ENCODE measurements around the gene UHRF2.
"Not testable (repeated sequence)": the region's sequence is repeated elsewhere in the genome, so short reads cannot be mapped to it uniquely, and the experiment has no call there.

The UHRF2 gene

GRCh38 chr9:6498982-6499381 is 86.0 kb downstream of the UHRF2 start:
- H3K36me3 Mint-ChIP-seq = peaks cover 96% of the 10 kb centered on the region
- DNase-seq (ENCODE audit: low spot score in 2 of 2) (no peak), ATAC-seq (peak; percentile 73)
- H3K27ac Mint-ChIP-seq = peak overlapping the region; percentile 71
- peaks cover 6% of the 10 kb centered on the region for H3K4me1 Mint-ChIP-seq
- H3K4me3 Mint-ChIP-seq = no peak overlapping the region
- H3K9me3 Mint-ChIP-seq = no peaks in the 10 kb centered on the region

DNA sequence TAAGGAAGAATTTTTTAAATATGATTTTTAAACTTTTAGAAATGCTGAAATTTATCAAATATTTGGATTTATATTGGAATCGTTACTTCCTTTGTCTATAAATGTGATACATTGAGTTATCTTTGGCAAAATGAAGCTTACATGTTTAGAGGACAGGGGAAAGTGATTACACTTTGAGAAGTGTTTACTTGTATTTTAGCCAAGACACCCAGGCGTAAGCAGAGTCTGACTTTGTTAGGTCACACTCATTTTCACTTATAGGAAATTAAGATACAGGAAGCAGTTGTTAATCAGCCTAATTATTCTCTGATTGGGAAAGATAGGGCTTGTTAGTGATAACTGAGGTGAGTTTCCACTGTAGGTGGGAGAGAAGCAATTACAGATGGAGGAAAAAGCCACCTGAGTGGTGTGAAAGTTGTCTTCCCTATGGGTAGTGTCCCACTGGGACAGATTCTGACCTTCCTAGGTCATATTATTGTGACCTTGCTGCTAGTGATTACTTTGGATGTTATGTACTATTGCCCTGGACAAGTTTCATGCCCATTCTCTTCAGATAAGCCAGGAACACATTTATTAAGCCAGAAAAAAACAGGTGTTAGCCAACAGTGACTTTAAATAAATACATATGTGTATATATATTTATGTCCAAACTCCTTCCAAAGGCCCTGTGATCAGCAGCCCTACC is 88.7 kb downstream of the UHRF2 start:
- Mint-ChIP-seq H3K27ac (peak overlapping the region; percentile 62), H3K9me3 (no peaks in the 10 kb centered on the region), H3K4me3 (no peak overlapping the region), H3K4me1 (peaks cover 6% of the 10 kb centered on the region), H3K36me3 (peaks cover 98% of the 10 kb centered on the region)
- DNase-seq (ENCODE audit: low spot score in 2 of 2) (no peak), ATAC-seq (no peak)

GRCh38 chr9:6502399-6502798 is 89.4 kb downstream of the UHRF2 start:
- Mint-ChIP-seq H3K4me1 (peaks cover 6% of the 10 kb centered on the region), H3K9me3 (no peaks in the 10 kb centered on the region), H3K4me3 (no peak overlapping the region), H3K36me3 (peaks cover 98% of the 10 kb centered on the region), H3K27ac (peak overlapping the region; percentile 62)
- DNase-seq (ENCODE audit: low spot score in 2 of 2) (no peak), ATAC-seq (no peak)

DNA sequence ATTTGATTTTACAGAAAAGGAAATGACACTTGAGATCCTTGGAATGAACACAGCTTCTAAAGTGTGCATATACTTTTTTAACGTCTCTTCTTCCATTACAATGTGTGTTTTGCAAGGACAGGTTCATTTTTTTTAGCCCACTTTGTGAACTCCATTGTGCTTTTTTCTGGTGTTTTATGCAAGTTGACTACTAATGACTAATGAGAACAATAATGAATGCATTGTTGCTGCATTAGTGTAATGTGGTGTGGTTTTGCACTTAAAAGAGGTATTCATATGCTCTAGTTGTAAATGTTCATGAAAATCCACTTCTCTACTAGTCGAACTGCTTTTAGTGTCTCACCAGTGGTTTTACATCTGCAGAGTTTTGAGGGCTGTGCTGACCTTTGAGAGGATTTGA is 93.6 kb downstream of the UHRF2 start:
- H3K4me3 Mint-ChIP-seq = no peak overlapping the region

DNA sequence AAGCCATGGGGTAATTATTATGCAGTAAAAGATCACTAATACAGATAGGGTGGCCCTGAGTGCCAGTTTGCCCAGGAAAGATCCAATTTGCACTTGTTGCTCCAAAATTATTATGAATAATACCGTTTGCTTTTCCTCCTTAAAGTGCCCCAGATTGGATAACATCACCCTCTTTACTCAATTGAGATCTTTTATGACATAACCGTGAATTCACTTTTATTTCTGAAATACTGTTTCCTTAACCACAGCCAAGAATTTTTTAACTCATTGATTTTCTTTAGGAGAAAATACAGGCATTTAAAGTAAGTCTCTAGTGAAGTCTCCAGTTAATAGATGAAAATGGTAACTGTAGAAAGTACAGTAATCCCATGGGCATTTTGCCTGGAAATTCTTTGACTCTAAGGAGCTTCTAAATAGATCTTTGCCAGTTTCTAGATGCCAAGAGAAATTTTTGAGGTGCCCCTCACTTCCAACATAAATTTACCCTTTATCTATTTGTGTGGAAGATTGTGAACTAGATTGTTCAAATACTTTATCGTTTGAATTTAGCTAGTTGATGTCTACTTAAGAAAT is 99.2 kb downstream of the UHRF2 start:
- DNase-seq (ENCODE audit: low spot score in 2 of 2) (no peak), ATAC-seq (no peak)
- peaks cover 34% of the 10 kb centered on the region for H3K36me3 Mint-ChIP-seq
- no peaks in the 10 kb centered on the region for H3K4me1 Mint-ChIP-seq
- H3K27ac Mint-ChIP-seq = no peak overlapping the region
- no peak overlapping the region for H3K4me3 Mint-ChIP-seq
- H3K9me3 Mint-ChIP-seq = no peaks in the 10 kb centered on the region

More for the DNA sequence above, 93.6 kb downstream of the UHRF2 start:
- DNase-seq (ENCODE audit: low spot score in 2 of 2) = no peak
- no peak overlapping the region for H3K27ac Mint-ChIP-seq
- no peaks in the 10 kb centered on the region for H3K9me3 Mint-ChIP-seq
- peaks cover 74% of the 10 kb centered on the region for H3K36me3 Mint-ChIP-seq
- H3K4me1 Mint-ChIP-seq = no peaks in the 10 kb centered on the region
- no peak for ATAC-seq

DNA sequence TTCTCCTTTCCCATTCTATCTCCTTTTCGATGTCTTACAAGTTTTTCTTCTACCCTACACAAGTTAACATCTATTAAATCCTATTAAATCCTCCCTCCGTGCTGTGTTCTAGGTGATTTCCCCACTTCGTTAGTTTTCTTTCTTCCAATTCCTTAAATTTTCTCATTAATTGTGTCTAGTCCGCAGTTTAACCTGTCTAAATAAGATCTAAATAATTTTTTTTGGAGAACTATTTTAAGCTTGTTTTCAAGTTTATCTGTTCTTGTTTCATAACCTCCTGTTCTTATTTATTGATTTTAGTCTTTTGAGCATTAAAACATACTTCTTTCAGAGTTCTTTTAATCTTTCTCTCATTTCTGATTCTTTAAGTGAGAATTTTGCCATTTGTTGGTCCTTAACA is 109.3 kb downstream of the UHRF2 start:
- H3K9me3 Mint-ChIP-seq = peaks cover 7% of the 10 kb centered on the region
- no peak overlapping the region for H3K27ac Mint-ChIP-seq
- H3K36me3 Mint-ChIP-seq = peaks cover 8% of the 10 kb centered on the region

DNA sequence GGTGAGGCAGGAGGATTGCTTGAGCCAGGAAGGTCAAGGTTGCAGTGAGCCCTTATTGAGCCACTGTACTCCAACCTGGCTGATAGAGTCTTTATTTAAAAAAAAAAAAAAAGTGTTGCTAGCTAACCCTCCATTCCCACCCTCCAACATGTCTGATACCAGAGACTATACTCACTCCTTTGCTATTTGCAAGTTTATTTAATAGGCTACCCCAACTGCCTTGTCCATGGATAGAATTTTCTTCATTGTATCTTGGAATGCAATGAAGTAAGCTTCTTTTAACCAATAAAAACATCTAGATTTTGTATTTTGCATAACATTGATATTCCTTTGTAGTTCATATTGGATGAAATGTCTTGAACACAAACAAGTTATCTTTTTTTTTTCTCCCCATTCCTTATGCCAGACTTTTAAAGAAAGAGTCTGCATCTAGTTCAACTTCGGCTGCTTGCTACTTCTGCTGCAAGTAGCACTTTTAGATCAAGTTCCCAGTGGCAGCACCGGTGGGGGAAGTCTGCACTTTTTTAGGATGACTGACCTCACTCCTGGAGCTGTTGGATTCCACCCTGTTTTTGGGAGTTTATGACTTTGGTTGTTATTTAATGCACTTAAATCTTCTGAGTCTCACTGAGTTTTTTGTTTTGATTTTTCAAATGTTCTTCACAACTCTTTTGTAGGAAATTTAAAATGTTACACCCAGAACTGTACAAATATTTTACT is 112.5 kb downstream of the UHRF2 start:
- DNase-seq (ENCODE audit: low spot score in 2 of 2) = no peak

More for the DNA sequence above, 109.3 kb downstream of the UHRF2 start:
- DNase-seq (ENCODE audit: low spot score in 2 of 2) = no peak
- no peak for ATAC-seq
- H3K4me3 Mint-ChIP-seq = no peak overlapping the region
- no peaks in the 10 kb centered on the region for H3K4me1 Mint-ChIP-seq

DNA sequence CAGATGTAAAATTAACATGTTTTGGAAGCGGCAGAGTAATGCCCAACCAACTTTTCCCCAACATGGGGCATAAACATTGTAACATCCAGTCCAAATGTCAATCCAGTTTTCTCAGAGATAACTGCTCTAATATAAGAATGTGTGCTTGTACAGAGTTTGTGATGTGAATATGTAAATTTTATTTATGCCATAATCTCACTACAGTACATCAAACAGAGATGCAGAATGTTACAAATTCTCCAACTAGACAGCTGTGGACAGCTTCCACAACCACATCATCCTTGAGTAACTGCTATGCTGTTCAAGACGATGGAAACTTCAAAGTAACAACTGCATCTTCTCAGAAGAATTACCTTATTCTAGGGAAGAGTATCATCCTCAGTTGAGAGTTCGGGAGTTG is 122.6 kb downstream of the UHRF2 start:
- no peak for ATAC-seq

More for the DNA sequence above, 112.5 kb downstream of the UHRF2 start:
- no peaks in the 10 kb centered on the region for H3K4me1 Mint-ChIP-seq
- no peak for ATAC-seq
- no peak overlapping the region for H3K4me3 Mint-ChIP-seq
- H3K27ac Mint-ChIP-seq = no peak overlapping the region
- H3K36me3 Mint-ChIP-seq = no peaks in the 10 kb centered on the region
- H3K9me3 Mint-ChIP-seq = peaks cover 7% of the 10 kb centered on the region

GRCh38 chr9:6538666-6539071 is 125.7 kb downstream of the UHRF2 start:
- peak; percentile 58 for ATAC-seq
- DNase-seq (ENCODE audit: low spot score in 2 of 2) = no peak
- H3K4me3 Mint-ChIP-seq = no peak overlapping the region

More for the DNA sequence above, 122.6 kb downstream of the UHRF2 start:
- Mint-ChIP-seq H3K4me1 (no peaks in the 10 kb centered on the region), H3K27ac (no peak overlapping the region), H3K36me3 (no peaks in the 10 kb centered on the region), H3K9me3 (no peaks in the 10 kb centered on the region), H3K4me3 (no peak overlapping the region)
- no peak for DNase-seq (ENCODE audit: low spot score in 2 of 2)

GRCh38 chr9:6542617-6543016 is 129.6 kb downstream of the UHRF2 start:
- not testable (repeated sequence) for ATAC-seq; DNase-seq (ENCODE audit: low spot score in 2 of 2); H3K9me3 Mint-ChIP-seq; H3K36me3 Mint-ChIP-seq; H3K27ac Mint-ChIP-seq; H3K4me1 Mint-ChIP-seq; H3K4me3 Mint-ChIP-seq

More at GRCh38 chr9:6538666-6539071, 125.7 kb downstream of the UHRF2 start:
- H3K4me1 Mint-ChIP-seq = no peaks in the 10 kb centered on the region
- H3K9me3 Mint-ChIP-seq = no peaks in the 10 kb centered on the region
- H3K36me3 Mint-ChIP-seq = peaks cover 6% of the 10 kb centered on the region
- H3K27ac Mint-ChIP-seq = no peak overlapping the region

GRCh38 chr9:6543204-6543603 is 130.2 kb downstream of the UHRF2 start:
- no peak overlapping the region for H3K4me3 Mint-ChIP-seq

GRCh38 chr9:6545017-6545691 is 132.2 kb downstream of the UHRF2 start:
- no peak overlapping the region for H3K27ac Mint-ChIP-seq
- H3K4me1 Mint-ChIP-seq = no peaks in the 10 kb centered on the region
- H3K4me3 Mint-ChIP-seq = no peak overlapping the region
- H3K9me3 Mint-ChIP-seq = no peaks in the 10 kb centered on the region
- H3K36me3 Mint-ChIP-seq = peaks cover 6% of the 10 kb centered on the region
- ATAC-seq = no peak
- no peak for DNase-seq (ENCODE audit: low spot score in 2 of 2)

More at GRCh38 chr9:6543204-6543603, 130.2 kb downstream of the UHRF2 start:
- H3K9me3 Mint-ChIP-seq = no peaks in the 10 kb centered on the region
- ATAC-seq = no peak
- DNase-seq (ENCODE audit: low spot score in 2 of 2) = no peak
- no peak overlapping the region for H3K27ac Mint-ChIP-seq
- H3K4me1 Mint-ChIP-seq = no peaks in the 10 kb centered on the region
- H3K36me3 Mint-ChIP-seq = peaks cover 6% of the 10 kb centered on the region

DNA sequence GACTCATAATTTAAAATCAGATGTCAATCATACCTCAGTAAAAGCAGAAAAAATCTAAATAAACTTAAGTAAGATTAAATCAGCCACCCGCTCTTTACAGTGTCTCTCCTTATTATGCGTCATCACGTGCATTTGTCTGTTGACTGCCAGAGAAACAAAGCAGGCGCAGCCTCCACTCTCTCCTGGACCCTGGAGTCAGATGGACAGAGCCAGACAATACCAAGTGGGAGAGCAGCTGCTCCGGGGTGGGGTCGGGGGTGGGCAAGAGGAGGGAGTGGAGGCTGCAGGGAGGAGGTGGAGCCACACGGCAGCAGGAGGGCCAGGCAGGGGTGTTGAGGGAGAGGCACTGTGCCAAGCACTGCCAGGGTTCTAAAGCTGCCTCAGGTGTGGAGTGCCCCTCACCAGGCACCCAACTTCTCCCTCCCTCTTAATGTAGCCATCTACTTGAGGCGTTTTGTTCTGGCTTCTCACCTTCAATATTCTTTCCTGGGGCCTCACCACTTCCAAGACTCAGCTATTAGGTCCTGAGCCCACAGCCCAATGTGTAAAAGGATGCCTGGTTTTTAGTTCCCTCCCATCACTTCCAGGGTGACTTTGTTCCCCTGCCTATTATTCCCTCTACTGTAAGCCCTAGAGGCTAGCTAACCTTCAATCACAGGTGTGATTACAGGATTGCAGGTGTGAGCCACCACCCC is 136.3 kb downstream of the UHRF2 start:
- Mint-ChIP-seq H3K36me3 (no peaks in the 10 kb centered on the region), H3K4me3 (no peak overlapping the region), H3K27ac (no peak overlapping the region), H3K4me1 (no peaks in the 10 kb centered on the region), H3K9me3 (no peaks in the 10 kb centered on the region)
- no peak for DNase-seq (ENCODE audit: low spot score in 2 of 2)
- no peak for ATAC-seq

DNA sequence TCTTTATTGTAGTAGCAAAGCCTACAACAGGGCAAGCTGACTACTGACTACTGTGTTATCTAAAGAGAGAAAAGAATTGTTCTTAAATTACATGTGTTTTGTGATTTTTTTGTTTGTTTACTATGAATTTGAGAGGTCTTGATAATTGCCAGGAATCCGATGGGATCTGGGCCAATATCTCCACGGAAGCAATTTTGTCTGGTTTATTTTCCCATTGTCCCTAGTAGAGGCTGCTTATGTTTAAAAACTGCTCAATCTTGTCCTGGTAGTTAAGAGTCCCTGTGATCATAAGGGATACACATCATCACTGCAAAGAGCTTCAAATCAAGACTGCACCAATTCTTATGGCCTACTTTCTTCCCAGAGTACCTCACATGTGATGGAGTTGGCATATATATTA is 138.1 kb downstream of the UHRF2 start:
- no peak for ATAC-seq
- Mint-ChIP-seq H3K27ac (no peak overlapping the region), H3K36me3 (no peaks in the 10 kb centered on the region), H3K4me1 (no peaks in the 10 kb centered on the region), H3K4me3 (no peak overlapping the region), H3K9me3 (no peaks in the 10 kb centered on the region)
- DNase-seq (ENCODE audit: low spot score in 2 of 2) = no peak

DNA sequence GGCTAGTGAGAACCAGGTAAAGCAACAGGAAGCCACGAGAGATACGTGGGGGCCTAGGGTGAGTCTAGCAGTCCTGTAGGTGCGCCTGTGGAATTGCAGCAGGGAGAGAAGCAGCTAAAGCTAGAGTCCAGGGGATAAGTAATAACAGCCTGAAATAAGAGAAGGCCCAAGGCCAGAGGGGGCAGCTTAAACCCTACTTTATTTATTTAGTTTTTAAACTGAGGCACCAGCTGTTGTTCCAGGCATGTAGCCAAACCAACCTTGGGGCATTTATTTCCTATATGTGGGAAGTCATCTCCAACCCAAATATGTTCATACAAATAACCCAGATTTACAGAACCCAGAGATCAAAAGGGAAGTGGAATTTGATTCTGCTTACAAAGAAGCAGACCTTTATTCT is 139.0 kb downstream of the UHRF2 start:
- DNase-seq (ENCODE audit: low spot score in 2 of 2) (no peak), ATAC-seq (no peak)
- Mint-ChIP-seq H3K27ac (no peak overlapping the region), H3K9me3 (no peaks in the 10 kb centered on the region), H3K36me3 (no peaks in the 10 kb centered on the region), H3K4me1 (no peaks in the 10 kb centered on the region), H3K4me3 (no peak overlapping the region)
